Epithelial cell of proximal tubule (primary cell): Measurements from ENCODE around the gene AHCYL2. TPM values are rescaled to one million over a fixed set of nuclear protein-coding genes. Genes with fewer than 3 reads are reported as not detected.
A peak's percentile ranks its signal among the peaks of the same experiment; 100 is the strongest.

ENCODE experiments used
- DNase-seq: peaks from one replicate; pipeline ENCODE4 v3.0.0-alpha.2; 2011; ENCODE audit warnings: low read depth
- H3K4me3 ChIP-seq: 2 replicates; pipeline ENCODE4 v1.5.1; 2011; ENCODE audit warnings: low read depth, mild to moderate bottlenecking, low read length
- total RNA-seq: library from RNA; depleted of rRNA; stranded (reverse); fragments of >200 nt; gene quantifications from 2 replicates; pipeline ENCODE4 v1.2.3, GENCODE V29; 2015
- TF ChIP-seq, protein P1 (sequence below): conservative IDR thresholded peaks from 2 replicates; pipeline ENCODE4 v1.5.1; 2012; ENCODE audit warnings: low read depth, mild to moderate bottlenecking, low read length

AHCYL2 gene
- total RNA-seq, 1 donor from 2014 or later = 7.0 TPM

DNA sequence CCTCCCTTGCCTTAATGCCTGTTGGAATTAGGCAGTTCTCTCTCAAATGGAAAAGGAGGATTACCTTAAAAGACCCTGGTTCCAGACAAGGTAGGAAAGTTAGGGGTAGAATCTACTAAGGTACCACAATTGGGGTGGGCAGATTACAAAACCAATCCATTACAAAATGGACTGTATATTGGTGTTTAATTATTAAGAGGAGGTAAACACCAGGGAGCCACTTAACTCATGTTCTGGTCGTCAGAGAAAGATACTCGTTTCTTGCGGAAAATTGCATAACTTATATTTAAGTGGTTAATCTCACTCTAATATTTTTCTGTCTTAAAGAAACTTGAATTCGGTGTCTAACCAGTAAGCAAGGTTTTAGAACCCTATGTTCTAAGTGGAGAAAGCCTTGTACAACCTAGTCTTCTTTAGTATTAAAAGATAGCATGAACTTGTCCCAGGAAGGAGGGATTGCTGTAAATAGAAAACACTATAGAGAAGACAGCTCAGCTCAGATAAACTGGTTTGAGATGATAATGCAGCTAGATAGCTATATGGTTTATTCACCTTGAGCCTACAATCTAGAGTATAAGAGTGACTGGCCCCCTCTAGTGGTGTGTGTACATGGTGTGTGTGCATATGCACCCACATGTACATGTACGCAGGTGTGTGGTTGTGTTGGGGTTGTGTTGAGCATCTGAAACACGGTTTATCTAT, 151.4 kb downstream of the AHCYL2 start:
- TF ChIP-seq, protein P1, sequence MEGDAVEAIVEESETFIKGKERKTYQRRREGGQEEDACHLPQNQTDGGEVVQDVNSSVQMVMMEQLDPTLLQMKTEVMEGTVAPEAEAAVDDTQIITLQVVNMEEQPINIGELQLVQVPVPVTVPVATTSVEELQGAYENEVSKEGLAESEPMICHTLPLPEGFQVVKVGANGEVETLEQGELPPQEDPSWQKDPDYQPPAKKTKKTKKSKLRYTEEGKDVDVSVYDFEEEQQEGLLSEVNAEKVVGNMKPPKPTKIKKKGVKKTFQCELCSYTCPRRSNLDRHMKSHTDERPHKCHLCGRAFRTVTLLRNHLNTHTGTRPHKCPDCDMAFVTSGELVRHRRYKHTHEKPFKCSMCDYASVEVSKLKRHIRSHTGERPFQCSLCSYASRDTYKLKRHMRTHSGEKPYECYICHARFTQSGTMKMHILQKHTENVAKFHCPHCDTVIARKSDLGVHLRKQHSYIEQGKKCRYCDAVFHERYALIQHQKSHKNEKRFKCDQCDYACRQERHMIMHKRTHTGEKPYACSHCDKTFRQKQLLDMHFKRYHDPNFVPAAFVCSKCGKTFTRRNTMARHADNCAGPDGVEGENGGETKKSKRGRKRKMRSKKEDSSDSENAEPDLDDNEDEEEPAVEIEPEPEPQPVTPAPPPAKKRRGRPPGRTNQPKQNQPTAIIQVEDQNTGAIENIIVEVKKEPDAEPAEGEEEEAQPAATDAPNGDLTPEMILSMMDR = peak; percentile 68
- H3K4me3 ChIP-seq = no peak overlapping the region
- no peak for DNase-seq

DNA sequence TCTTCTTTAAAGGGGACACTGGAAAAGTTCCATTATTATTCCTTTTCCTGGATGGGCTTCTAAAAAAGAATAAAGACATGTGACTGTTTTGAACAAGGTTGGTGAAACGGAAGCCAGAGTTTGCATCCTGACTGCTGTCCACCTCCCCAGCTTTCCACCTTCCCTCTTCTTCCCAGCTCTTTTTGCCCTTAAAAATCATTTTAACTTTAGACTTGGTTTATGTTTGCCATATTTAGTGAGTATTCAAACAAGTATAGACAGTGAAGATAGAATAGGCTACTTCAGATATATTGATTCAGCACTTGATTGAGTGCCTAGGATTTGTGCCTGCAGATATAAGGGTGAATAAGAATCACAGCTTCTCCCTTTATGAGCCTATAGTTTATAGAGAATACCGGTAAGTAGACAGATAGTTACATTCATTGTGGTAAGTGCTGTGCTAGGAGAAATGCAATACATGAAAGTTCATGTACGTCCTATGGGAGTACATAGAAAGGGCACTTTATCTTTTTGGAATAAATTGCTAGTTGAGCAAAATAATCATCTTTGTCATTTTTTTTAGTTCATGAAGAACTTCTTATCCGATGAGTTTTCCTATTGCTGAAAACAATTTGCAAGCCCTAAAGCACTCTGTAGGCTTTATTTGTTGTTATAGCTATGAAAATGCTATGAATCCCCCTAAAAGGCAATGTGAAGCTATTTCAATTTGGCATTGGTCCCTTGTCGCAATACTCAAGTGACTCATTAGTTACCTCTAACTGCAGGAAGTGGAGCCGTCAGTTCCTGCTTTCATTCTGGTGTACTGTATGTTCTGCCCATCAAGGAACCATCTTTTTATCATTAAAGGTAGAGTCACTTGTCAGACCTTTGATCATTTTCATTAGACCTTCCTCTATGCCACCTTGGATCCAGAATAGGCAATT, 152.2 kb downstream of the AHCYL2 start:
- TF ChIP-seq, protein P1 = no peak
- DNase-seq = no peak
- H3K4me3 ChIP-seq = no peak overlapping the region

DNA sequence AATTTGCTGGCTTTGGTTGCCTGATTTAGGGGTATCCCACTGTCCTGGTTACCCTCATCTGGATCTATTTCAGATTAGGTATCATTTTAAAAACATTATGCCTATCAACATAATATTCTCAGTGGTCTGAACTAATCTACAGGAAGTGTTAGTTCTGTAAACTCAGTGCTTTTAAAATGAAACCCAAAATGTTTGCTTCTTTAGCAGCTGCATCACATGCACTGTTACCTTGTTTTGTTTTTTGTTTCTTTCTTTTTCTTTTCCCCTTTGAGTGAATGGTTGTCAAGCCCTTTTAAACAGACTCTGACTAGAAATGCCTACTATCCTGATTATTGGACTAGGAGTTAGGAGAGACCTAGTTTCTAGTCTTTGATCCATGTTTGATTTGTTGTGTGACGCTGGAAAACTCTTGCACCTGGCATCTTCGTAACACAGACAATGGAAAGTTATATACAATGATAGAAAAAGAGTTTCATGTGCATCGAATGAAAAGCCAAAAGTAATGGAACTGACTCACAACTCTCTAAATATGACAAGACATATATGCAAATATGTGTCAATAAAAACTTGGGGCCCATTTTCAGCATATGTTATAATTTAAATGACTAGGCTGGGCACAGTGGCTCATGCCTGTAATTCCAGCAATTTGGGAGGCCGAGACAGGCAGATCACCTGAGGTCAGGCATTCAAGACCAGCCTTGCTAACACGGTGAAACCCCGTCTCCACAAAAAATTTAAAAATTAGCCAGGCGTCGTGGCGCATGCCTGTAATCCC, 157.1 kb downstream of the AHCYL2 start:
- no peak overlapping the region for H3K4me3 ChIP-seq
- TF ChIP-seq, protein P1 = no peak
- no peak for DNase-seq

DNA sequence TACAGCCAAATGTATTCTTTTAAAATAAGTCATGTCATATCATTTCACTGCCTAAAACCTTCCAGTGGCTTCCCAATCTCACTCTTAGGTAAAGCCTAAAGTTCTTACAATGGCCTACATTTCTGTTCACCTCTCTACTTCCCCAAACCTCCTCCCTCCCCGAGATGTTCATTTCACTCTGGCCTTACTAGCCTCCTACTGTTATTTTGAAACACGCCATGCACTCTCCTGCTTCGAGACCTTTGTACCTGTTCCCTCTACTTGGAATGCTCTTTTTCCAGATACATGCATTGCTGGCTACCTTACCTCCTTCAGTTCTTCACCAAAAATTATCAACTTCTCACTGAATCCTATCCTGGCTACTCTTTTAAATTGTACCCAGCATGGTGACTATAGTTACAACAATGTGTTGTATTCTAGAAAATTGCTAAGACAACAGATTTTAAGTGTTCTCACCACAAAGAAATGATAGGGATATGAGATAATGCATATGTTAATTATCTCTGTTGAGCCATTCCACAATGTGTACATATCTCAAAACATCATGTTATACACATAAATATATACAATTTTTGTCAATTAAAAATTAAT, 158.8 kb downstream of the AHCYL2 start:
- no peak for DNase-seq
- TF ChIP-seq, protein P1 = no peak

DNA sequence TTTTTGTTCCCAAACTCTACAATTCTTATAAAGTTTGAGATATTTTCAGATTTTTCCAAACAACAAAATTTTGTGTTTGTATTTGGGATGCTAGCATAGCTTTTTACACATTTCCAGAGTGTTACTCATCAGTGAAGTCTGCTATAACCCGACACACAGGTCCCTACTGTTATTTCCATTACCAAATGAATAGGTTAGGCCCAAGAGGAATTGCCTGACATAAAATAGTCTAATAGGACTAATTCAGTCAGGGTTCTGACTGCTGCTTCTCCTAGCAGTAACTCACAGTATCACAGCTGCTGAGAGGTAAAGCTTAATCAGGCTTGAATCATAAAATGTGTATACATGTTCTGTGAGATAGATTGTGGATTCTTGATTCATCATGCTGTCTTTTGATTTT, 160.3 kb downstream of the AHCYL2 start:
- no peak overlapping the region for H3K4me3 ChIP-seq
- DNase-seq = no peak
- TF ChIP-seq, protein P1 = no peak

More for the DNA sequence above, 158.8 kb downstream of the AHCYL2 start:
- H3K4me3 ChIP-seq = no peak overlapping the region

DNA sequence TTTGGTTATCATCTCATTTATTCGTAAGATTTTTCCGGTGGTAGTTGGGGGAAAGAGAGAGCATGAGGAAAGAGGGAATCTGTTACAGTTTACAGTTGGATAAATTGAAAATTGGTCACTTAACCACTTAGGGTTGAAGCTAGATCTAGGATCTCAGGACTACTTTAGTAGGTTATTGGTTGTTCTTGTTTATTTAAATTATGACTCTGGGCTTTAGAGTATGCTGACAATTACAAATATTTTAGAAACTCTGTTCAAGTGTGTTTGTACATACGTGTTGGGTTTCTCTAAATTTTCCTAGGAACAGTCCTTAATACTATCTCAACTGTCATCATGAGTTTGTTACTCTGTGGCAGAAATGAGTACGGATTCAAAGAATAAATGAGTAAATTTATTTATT, 160.8 kb downstream of the AHCYL2 start:
- no peak overlapping the region for H3K4me3 ChIP-seq
- DNase-seq = no peak
- TF ChIP-seq, protein P1 = no peak
